ENCODE data around the gene ATXN7.

The ATXN7 gene

GRCh38 chr3:64030741-64031140, 167.1 kb downstream of the ATXN7 start:
- Histone ChIP-seq H3K4me1 (ENCODE audit: control insufficient read depth, insufficient read depth, low read length, unreplicated experiment) (no peaks in the 10 kb centered on the region), H3K36me3 (ENCODE audit: insufficient read depth, low read length) (no peaks in the 10 kb centered on the region), H3K27ac (ENCODE audit: low read depth, low read length) (no peak overlapping the region), H3K79me2 (ENCODE audit: control insufficient read depth, insufficient read depth, low read length, unreplicated experiment) (no peaks in the 10 kb centered on the region), H3K27me3 (ENCODE audit: insufficient read depth, low read length) (peaks cover 8% of the 10 kb centered on the region; the same call in 1 of the 2 replicates), H2AFZ (ENCODE audit: low read length, unreplicated experiment) (peak overlapping the region; percentile 48), H3K4me3 (ENCODE audit: low read depth, low read length) (peak overlapping the region; percentile 70)

- no peaks in the 10 kb centered on the region for H3K36me3 ChIP-seq (ENCODE audit: insufficient read depth, low read length)
- H3K27ac ChIP-seq (ENCODE audit: low read depth, low read length) = no peak overlapping the region
- peak overlapping the region; percentile 16 for H2AFZ ChIP-seq (ENCODE audit: low read length, unreplicated experiment)
- no peaks in the 10 kb centered on the region for H3K4me1 ChIP-seq (ENCODE audit: control insufficient read depth, insufficient read depth, low read length, unreplicated experiment)
- no peaks in the 10 kb centered on the region for H3K79me2 ChIP-seq (ENCODE audit: control insufficient read depth, insufficient read depth, low read length, unreplicated experiment)
- peaks cover 8% of the 10 kb centered on the region; the same call in 1 of the 2 replicates for H3K27me3 ChIP-seq (ENCODE audit: insufficient read depth, low read length)
- no peak overlapping the region for H3K4me3 ChIP-seq (ENCODE audit: low read depth, low read length)
These were observed 168.2 kb downstream of the ATXN7 start for GRCh38 chr3:64031540-64032508.

- Histone ChIP-seq H3K4me1 (ENCODE audit: control insufficient read depth, insufficient read depth, low read length, unreplicated experiment) (no peaks in the 10 kb centered on the region), H3K79me2 (ENCODE audit: control insufficient read depth, insufficient read depth, low read length, unreplicated experiment) (no peaks in the 10 kb centered on the region), H3K27ac (ENCODE audit: low read depth, low read length) (no peak overlapping the region), H3K27me3 (ENCODE audit: insufficient read depth, low read length) (peaks cover 8% of the 10 kb centered on the region; the same call in 1 of the 2 replicates), H3K4me3 (ENCODE audit: low read depth, low read length) (no peak overlapping the region), H2AFZ (ENCODE audit: low read length, unreplicated experiment) (no peak overlapping the region), H3K36me3 (ENCODE audit: insufficient read depth, low read length) (no peaks in the 10 kb centered on the region)
These were observed 169.4 kb downstream of the ATXN7 start for GRCh38 chr3:64033069-64033468.

DNA sequence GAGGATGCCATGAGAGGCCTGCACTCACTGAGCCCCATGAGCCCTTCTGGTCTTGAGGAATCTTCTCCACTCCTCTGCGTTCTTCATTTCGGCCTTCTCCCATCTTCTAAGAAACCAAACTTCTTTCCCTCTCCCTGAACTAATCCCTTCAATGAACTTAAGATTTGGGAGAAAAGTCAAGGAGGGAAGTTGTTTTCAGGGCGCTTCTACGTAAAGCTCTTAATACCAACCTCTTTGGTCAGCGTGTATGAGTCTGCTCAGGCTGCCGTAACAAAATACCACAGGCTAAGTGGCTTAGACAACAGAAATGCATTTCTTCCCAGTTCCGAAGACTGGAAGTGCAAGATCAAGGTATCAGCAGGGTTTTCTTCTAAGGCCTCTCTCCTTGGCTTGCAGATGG, 173.4 kb downstream of the ATXN7 start:
- Histone ChIP-seq H3K4me3 (ENCODE audit: low read depth, low read length) (no peak overlapping the region), H3K27ac (ENCODE audit: low read depth, low read length) (no peak overlapping the region), H3K79me2 (ENCODE audit: control insufficient read depth, insufficient read depth, low read length, unreplicated experiment) (no peaks in the 10 kb centered on the region), H3K27me3 (ENCODE audit: insufficient read depth, low read length) (no peaks in the 10 kb centered on the region), H2AFZ (ENCODE audit: low read length, unreplicated experiment) (no peak overlapping the region), H3K4me1 (ENCODE audit: control insufficient read depth, insufficient read depth, low read length, unreplicated experiment) (no peaks in the 10 kb centered on the region), H3K36me3 (ENCODE audit: insufficient read depth, low read length) (no peaks in the 10 kb centered on the region)

GRCh38 chr3:64038253-64038767, 174.6 kb downstream of the ATXN7 start:
- Histone ChIP-seq H3K4me1 (ENCODE audit: control insufficient read depth, insufficient read depth, low read length, unreplicated experiment) (no peaks in the 10 kb centered on the region), H3K36me3 (ENCODE audit: insufficient read depth, low read length) (no peaks in the 10 kb centered on the region), H3K4me3 (ENCODE audit: low read depth, low read length) (no peak overlapping the region), H3K27me3 (ENCODE audit: insufficient read depth, low read length) (no peaks in the 10 kb centered on the region), H2AFZ (ENCODE audit: low read length, unreplicated experiment) (no peak overlapping the region), H3K27ac (ENCODE audit: low read depth, low read length) (no peak overlapping the region), H3K79me2 (ENCODE audit: control insufficient read depth, insufficient read depth, low read length, unreplicated experiment) (no peaks in the 10 kb centered on the region)

GRCh38 chr3:64039332-64039731, 175.7 kb downstream of the ATXN7 start:
- Histone ChIP-seq H3K36me3 (ENCODE audit: insufficient read depth, low read length) (no peaks in the 10 kb centered on the region), H3K27me3 (ENCODE audit: insufficient read depth, low read length) (no peaks in the 10 kb centered on the region), H2AFZ (ENCODE audit: low read length, unreplicated experiment) (no peak overlapping the region), H3K27ac (ENCODE audit: low read depth, low read length) (no peak overlapping the region), H3K79me2 (ENCODE audit: control insufficient read depth, insufficient read depth, low read length, unreplicated experiment) (no peaks in the 10 kb centered on the region), H3K4me3 (ENCODE audit: low read depth, low read length) (no peak overlapping the region), H3K4me1 (ENCODE audit: control insufficient read depth, insufficient read depth, low read length, unreplicated experiment) (no peaks in the 10 kb centered on the region)

GRCh38 chr3:64039981-64040733, 176.5 kb downstream of the ATXN7 start:
- no peaks in the 10 kb centered on the region for H3K36me3 ChIP-seq (ENCODE audit: insufficient read depth, low read length)
- no peaks in the 10 kb centered on the region for H3K27me3 ChIP-seq (ENCODE audit: insufficient read depth, low read length)
- no peak overlapping the region for H3K4me3 ChIP-seq (ENCODE audit: low read depth, low read length)
- H3K4me1 ChIP-seq (ENCODE audit: control insufficient read depth, insufficient read depth, low read length, unreplicated experiment) = no peaks in the 10 kb centered on the region
- H3K27ac ChIP-seq (ENCODE audit: low read depth, low read length) = no peak overlapping the region
- H2AFZ ChIP-seq (ENCODE audit: low read length, unreplicated experiment) = no peak overlapping the region
- H3K79me2 ChIP-seq (ENCODE audit: control insufficient read depth, insufficient read depth, low read length, unreplicated experiment) = no peaks in the 10 kb centered on the region

GRCh38 chr3:64042952-64043351, 179.3 kb downstream of the ATXN7 start:
- no peak overlapping the region for H2AFZ ChIP-seq (ENCODE audit: low read length, unreplicated experiment)
- no peak overlapping the region for H3K4me3 ChIP-seq (ENCODE audit: low read depth, low read length)
- H3K36me3 ChIP-seq (ENCODE audit: insufficient read depth, low read length) = no peaks in the 10 kb centered on the region
- no peak overlapping the region for H3K27ac ChIP-seq (ENCODE audit: low read depth, low read length)
- no peaks in the 10 kb centered on the region for H3K79me2 ChIP-seq (ENCODE audit: control insufficient read depth, insufficient read depth, low read length, unreplicated experiment)
- H3K27me3 ChIP-seq (ENCODE audit: insufficient read depth, low read length) = no peaks in the 10 kb centered on the region
- no peaks in the 10 kb centered on the region for H3K4me1 ChIP-seq (ENCODE audit: control insufficient read depth, insufficient read depth, low read length, unreplicated experiment)

DNA sequence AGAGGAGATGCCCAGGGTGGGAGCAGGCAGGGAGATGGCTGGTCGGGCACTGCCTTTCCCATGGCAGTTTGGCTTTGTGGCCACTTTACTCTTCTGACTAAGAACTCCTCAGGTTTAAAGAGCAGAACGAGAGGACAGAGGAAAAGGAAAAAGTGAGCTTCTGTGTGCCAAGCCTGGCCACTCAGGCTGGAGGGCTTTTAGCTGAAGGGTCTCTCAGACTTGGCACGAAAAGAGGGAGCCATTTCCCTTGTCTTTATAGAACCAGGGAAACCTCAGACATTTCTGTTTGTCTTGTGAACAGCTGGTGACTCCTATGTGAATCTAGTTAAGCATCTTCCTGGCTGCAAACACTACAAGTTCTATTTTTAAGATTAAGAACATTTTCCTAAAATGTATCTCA, 182.9 kb downstream of the ATXN7 start:
- no peaks in the 10 kb centered on the region for H3K36me3 ChIP-seq (ENCODE audit: insufficient read depth, low read length)
- H3K4me3 ChIP-seq (ENCODE audit: low read depth, low read length) = no peak overlapping the region
- no peak overlapping the region for H3K27ac ChIP-seq (ENCODE audit: low read depth, low read length)
- H3K4me1 ChIP-seq (ENCODE audit: control insufficient read depth, insufficient read depth, low read length, unreplicated experiment) = peaks cover 6% of the 10 kb centered on the region
- no peaks in the 10 kb centered on the region for H3K79me2 ChIP-seq (ENCODE audit: control insufficient read depth, insufficient read depth, low read length, unreplicated experiment)
- no peaks in the 10 kb centered on the region for H3K27me3 ChIP-seq (ENCODE audit: insufficient read depth, low read length)
- no peak overlapping the region for H2AFZ ChIP-seq (ENCODE audit: low read length, unreplicated experiment)

DNA sequence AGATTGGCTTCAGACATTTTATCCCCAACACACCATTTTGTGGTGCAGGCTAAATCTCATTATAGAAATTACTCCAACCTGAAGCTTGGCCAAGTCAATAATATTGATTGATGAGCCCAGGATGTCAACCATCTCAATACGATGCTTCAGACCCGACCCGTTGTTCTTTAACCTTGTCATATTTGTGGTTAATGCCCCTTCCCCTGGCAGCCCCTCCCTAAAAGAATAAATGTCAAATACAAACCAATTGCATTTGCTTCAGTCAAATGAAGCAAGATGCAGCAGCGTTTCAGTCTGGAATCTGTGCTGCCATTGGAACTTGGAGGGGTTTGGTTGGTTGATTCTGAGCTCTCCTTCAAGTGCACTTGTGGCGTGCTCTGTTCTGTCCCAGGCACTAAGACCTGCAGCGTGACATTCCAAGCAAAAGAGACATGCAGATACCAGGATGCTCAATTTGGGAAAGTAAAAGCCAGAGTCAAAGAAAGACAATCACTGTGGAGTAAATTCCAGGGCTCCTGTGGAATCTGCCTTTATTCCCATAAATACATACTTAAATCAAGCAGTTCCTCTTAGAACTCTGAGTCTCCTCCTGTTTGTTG, 183.4 kb downstream of the ATXN7 start:
- Histone ChIP-seq H3K36me3 (ENCODE audit: insufficient read depth, low read length) (no peaks in the 10 kb centered on the region), H3K27ac (ENCODE audit: low read depth, low read length) (no peak overlapping the region)

More for the DNA sequence above, 183.4 kb downstream of the ATXN7 start:
- H2AFZ ChIP-seq (ENCODE audit: low read length, unreplicated experiment) = no peak overlapping the region
- no peaks in the 10 kb centered on the region for H3K79me2 ChIP-seq (ENCODE audit: control insufficient read depth, insufficient read depth, low read length, unreplicated experiment)
- no peaks in the 10 kb centered on the region for H3K27me3 ChIP-seq (ENCODE audit: insufficient read depth, low read length)
- no peak overlapping the region for H3K4me3 ChIP-seq (ENCODE audit: low read depth, low read length)
- peaks cover 6% of the 10 kb centered on the region for H3K4me1 ChIP-seq (ENCODE audit: control insufficient read depth, insufficient read depth, low read length, unreplicated experiment)

All from ACC112 (cell line).